Superior temporal gyrus (tissue), 1 donor: ENCODE data around the gene ST3GAL6.

Experiments used
- DNase-seq: peaks from one replicate; pipeline ENCODE4 v3.0.0-alpha.2; 2016; ENCODE audit errors: extremely low spot score

ST3GAL6 gene

GRCh38 chr3:98739266-98739665, 23.9 kb upstream of the ST3GAL6 start:
- no peak for DNase-seq

- DNase-seq: no peak
Measured at GRCh38 chr3:98740324-98740723, 22.8 kb upstream of the ST3GAL6 start.

- DNase-seq: no peak
Measured at GRCh38 chr3:98741121-98741716, 21.9 kb upstream of the ST3GAL6 start.

GRCh38 chr3:98743071-98743470, 20.1 kb upstream of the ST3GAL6 start:
- DNase-seq: no peak

- no peak for DNase-seq
Measured at GRCh38 chr3:98744283-98744682, 18.9 kb upstream of the ST3GAL6 start.

- no peak for DNase-seq
Measured at GRCh38 chr3:98745718-98746117, 17.4 kb upstream of the ST3GAL6 start.

GRCh38 chr3:98746122-98746521, 17.0 kb upstream of the ST3GAL6 start:
- no peak for DNase-seq

GRCh38 chr3:98746882-98747281, 16.3 kb upstream of the ST3GAL6 start:
- no peak for DNase-seq

- no peak for DNase-seq
Measured at GRCh38 chr3:98750276-98750919, 12.7 kb upstream of the ST3GAL6 start.

- DNase-seq: no peak
Measured at GRCh38 chr3:98754483-98754882, 8.7 kb upstream of the ST3GAL6 start.

- DNase-seq: no peak
Measured at GRCh38 chr3:98755601-98756000, 7.5 kb upstream of the ST3GAL6 start.

- no peak for DNase-seq
Measured at GRCh38 chr3:98759629-98760028, 3.5 kb upstream of the ST3GAL6 start.

- DNase-seq: no peak
Measured at GRCh38 chr3:98761643-98762229, 1.4 kb upstream of the ST3GAL6 start.

GRCh38 chr3:98763819-98764418, 779 bp downstream of the ST3GAL6 start:
- DNase-seq: no peak

- no peak for DNase-seq
Measured at GRCh38 chr3:98764472-98764884, 1.3 kb downstream of the ST3GAL6 start.

GRCh38 chr3:98765721-98766120, 2.6 kb downstream of the ST3GAL6 start:
- no peak for DNase-seq

GRCh38 chr3:98766924-98767323, 3.8 kb downstream of the ST3GAL6 start:
- no peak for DNase-seq

GRCh38 chr3:98768961-98769360, 5.8 kb downstream of the ST3GAL6 start:
- no peak for DNase-seq

- no peak for DNase-seq
Measured at GRCh38 chr3:98769448-98769847, 6.3 kb downstream of the ST3GAL6 start.

- DNase-seq: peak; percentile 87
Measured at GRCh38 chr3:98770261-98771039, 7.3 kb downstream of the ST3GAL6 start.

- no peak for DNase-seq
Measured at GRCh38 chr3:98772022-98772421, 8.9 kb downstream of the ST3GAL6 start.

- DNase-seq: no peak
Measured at GRCh38 chr3:98775459-98776139, 12.5 kb downstream of the ST3GAL6 start.
